HuH-7 (cell line): ENCODE data around the gene MUTYH.
A peak's percentile ranks its signal among the peaks of the same experiment; 100 is the strongest.
"Not testable (repeated sequence)": the region's sequence is repeated elsewhere in the genome, so short reads cannot be mapped to it uniquely, and the experiment has no call there.

Experiments
- DNase-seq: peaks from one replicate; pipeline ENCODE4 v3.0.0; 2011; ENCODE audit warnings: low spot score

The MUTYH gene

GRCh38 chr1:45339789-45340558 is at the start of gene MUTYH, which contains the start of gene TOE1:
MUTYH (minus strand) TSS chr1:45340440; CDS start chr1:45334505, 5,935 bp downstream.
TOE1 (plus strand) TSS chr1:45340170; CDS start chr1:45340253, 83 bp downstream.
- peak; percentile 94 for DNase-seq

GRCh38 chr1:45386219-45386618 is 46.0 kb upstream of the MUTYH start:
- no peak for DNase-seq

GRCh38 chr1:45385302-45385701 is 45.1 kb upstream of the MUTYH start:
- no peak for DNase-seq

- DNase-seq, result not testable (repeated sequence)
These were observed 44.0 kb upstream of the MUTYH start for GRCh38 chr1:45384213-45384612.

- no peak for DNase-seq
These were observed 43.0 kb upstream of the MUTYH start for GRCh38 chr1:45383191-45383590.

GRCh38 chr1:45381243-45381642 is 41.0 kb upstream of the MUTYH start:
- no peak for DNase-seq

GRCh38 chr1:45380730-45381129 is 40.5 kb upstream of the MUTYH start:
- no peak for DNase-seq

- no peak for DNase-seq
These were observed 39.9 kb upstream of the MUTYH start for GRCh38 chr1:45380125-45380524.

GRCh38 chr1:45379524-45379923 is 39.3 kb upstream of the MUTYH start:
- no peak for DNase-seq

- no peak for DNase-seq
These were observed 37.9 kb upstream of the MUTYH start for GRCh38 chr1:45378184-45378583.

GRCh38 chr1:45375104-45376090 is 35.2 kb upstream of the MUTYH start:
- DNase-seq, result no peak

- no peak for DNase-seq
These were observed 33.3 kb upstream of the MUTYH start for GRCh38 chr1:45373573-45373972.

- DNase-seq, result no peak
These were observed 30.3 kb upstream of the MUTYH start for GRCh38 chr1:45370575-45370974.

GRCh38 chr1:45365051-45365450 is 24.8 kb upstream of the MUTYH start:
- DNase-seq, result no peak

GRCh38 chr1:45364294-45364693 is 24.1 kb upstream of the MUTYH start:
- no peak for DNase-seq

GRCh38 chr1:45360981-45361380 is 20.7 kb upstream of the MUTYH start:
- not testable (repeated sequence) for DNase-seq

- DNase-seq, result no peak
These were observed 19.8 kb upstream of the MUTYH start for GRCh38 chr1:45359882-45360513.

- no peak for DNase-seq
These were observed 15.9 kb upstream of the MUTYH start for GRCh38 chr1:45356186-45356585.

GRCh38 chr1:45355683-45356082 is 15.4 kb upstream of the MUTYH start:
- DNase-seq, result no peak

GRCh38 chr1:45354838-45355237 is 14.6 kb upstream of the MUTYH start:
- no peak for DNase-seq

- DNase-seq, result no peak
These were observed 13.4 kb upstream of the MUTYH start for GRCh38 chr1:45353685-45354084.

GRCh38 chr1:45351508-45351907 is 11.3 kb upstream of the MUTYH start:
- DNase-seq, result no peak
